ENCODE measurements around the gene CORO6.
"Not testable (repeated sequence)": the region's sequence is repeated elsewhere in the genome, so short reads cannot be mapped to it uniquely, and the experiment has no call there.

CORO6 gene

DNA sequence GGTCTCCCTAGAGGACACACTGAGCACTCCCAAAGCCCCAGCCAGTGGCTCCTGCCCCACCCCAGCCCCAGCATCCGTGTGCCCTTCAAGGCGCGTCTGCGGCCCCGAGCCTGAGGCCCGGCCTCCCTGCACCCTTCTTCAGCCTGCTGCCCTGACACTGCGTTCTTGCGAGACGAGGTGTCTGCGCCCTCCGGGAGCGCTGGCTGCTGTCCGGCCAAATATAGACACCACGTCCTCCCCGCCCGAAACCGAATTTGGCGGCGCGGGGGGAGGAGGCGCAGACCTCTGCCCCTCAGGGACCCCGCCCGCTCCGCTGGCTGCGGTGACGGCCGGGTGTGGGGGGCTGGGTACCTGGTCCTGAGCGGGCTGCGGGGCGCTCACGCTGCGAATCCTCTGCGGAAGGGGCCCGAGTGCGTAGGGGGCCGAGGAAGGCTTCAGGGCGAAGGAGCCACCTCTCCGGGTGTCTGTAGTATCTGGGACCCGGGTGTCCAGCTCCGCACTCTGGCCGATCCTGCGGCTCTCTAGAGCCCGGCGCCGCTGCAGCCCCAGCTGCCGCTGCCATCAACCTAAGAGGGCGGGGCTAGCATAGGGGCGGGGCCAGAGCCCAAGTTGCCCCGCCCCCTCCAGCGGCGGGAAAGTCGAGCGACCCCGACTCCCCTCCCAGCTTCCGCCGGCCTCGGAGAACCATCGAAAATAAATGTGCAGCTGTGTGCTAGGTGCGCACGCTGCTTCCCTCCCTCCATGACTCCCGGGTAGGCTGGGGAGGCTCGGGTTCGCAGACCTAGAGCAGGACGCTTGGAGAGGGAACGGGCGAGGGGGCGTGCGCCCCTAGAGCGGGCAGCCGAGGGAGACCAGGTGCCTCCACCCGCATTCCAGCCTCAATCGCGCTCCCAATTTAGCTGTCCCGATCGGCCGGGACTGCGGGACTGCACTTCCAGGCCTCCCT lies at the start of gene CORO6:
Gene CORO6, minus strand, starts transcription at position 576 of the 946 bp plus-strand sequence. CDS start 1,491 bp downstream, outside the sequence.
- DNase-seq (ENCODE audit: low spot score in 2 of 2), result peak; percentile 53 to 77
- peaks cover 35% of the 10 kb centered on the region for H3K36me3 Mint-ChIP-seq
- ATAC-seq, result peak; percentile 51
- no peaks in the 10 kb centered on the region for H3K9me3 Mint-ChIP-seq
- peaks cover 44% of the 10 kb centered on the region for H3K4me1 Mint-ChIP-seq
- H3K4me3 Mint-ChIP-seq, result peak within 1 kb of the TSS; percentile 72
- peak within 1 kb of the TSS; percentile 64 for H3K27ac Mint-ChIP-seq

DNA sequence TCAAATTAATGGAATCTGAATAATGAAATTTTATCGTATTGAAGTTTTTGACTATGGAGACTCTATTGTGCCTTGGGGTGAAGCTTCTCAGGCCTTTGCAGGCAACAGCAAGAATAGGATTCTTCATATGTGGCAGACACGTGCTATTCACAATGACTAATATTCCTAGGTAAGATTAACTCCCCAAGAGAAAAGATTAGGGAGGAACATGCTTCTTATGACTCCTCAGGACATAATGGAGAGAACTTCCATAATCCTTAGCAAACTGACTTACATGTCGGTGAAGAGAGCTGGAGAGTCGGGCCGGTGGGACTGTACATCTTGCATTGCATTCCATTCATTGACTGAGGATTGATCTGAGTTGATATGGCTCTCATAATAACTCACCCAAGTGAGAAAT lies 48.9 kb upstream of the CORO6 start:
- Mint-ChIP-seq H3K4me1 (no peaks in the 10 kb centered on the region), H3K27ac (peak overlapping the region; percentile 43), H3K4me3 (no peak overlapping the region), H3K36me3 (peaks cover 90% of the 10 kb centered on the region), H3K9me3 (no peaks in the 10 kb centered on the region)
- no peak for DNase-seq (ENCODE audit: low spot score in 2 of 2)
- no peak for ATAC-seq

DNA sequence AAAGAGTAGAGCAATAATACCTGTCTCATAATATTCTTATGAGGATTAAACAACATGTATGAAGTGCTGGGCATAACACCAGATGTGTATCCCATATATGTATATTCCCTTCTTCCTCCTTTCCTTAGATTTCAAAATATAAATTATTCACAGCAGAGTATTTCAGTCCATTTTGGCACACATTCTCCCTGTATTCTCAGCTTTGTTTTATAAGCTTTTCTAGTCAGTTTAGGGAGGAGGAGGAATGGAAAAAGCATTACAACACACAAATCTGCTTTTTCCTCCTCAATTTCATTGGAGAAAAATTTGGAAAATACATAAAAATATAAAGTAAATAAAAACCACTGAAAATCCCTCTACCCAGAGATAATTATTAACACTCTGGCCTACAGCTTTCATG lies 46.6 kb upstream of the CORO6 start:
- H3K9me3 Mint-ChIP-seq, result no peaks in the 10 kb centered on the region
- DNase-seq (ENCODE audit: low spot score in 2 of 2), result no peak
- H3K36me3 Mint-ChIP-seq, result peaks cover 90% of the 10 kb centered on the region
- H3K4me3 Mint-ChIP-seq, result no peak overlapping the region
- peaks cover 16% of the 10 kb centered on the region for H3K4me1 Mint-ChIP-seq
- ATAC-seq, result no peak
- H3K27ac Mint-ChIP-seq, result no peak overlapping the region

DNA sequence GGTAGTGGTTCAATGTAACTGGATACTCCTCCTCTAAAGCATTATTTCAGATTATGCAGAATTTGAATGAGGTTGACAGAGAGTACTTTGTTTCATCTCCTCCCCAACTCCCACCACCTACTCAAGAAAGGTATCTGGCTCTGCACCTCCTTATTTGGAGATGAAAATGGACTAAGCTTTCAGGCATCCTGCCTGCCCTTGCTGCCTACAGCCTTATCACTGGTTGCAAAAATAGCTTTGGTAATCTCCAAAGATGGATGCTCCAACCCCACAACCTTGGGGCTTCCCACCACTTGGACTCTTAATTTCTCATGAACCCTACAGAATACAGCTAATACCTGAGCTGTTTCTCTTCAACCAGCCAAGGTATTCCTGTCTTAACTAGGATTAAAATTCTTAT lies 45.3 kb upstream of the CORO6 start:
- Mint-ChIP-seq H3K4me1 (peaks cover 16% of the 10 kb centered on the region), H3K9me3 (no peaks in the 10 kb centered on the region), H3K27ac (peak overlapping the region; percentile 44)

DNA sequence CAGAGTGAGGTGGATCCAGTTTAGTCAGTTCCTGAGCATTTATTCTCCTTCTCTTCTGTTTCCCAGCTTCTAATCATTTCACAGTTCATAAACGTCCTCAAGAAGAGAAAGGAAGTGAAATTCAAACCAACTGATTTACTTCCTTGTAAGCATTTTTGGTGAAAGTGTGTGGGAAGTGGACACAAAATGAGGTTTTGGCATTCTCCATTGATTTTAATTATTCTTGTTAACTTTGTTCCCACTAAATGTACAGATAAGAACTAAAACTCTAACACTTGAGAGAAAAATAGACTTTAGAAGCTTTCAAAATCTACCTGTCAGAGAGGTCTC lies 42.7 kb upstream of the CORO6 start:
- peak overlapping the region; percentile 3 for H3K4me3 Mint-ChIP-seq
- no peak for ATAC-seq
- peak overlapping the region; percentile 83 for H3K27ac Mint-ChIP-seq
- H3K4me1 Mint-ChIP-seq, result peaks cover 22% of the 10 kb centered on the region
- peaks cover 93% of the 10 kb centered on the region for H3K36me3 Mint-ChIP-seq
- DNase-seq (ENCODE audit: low spot score in 2 of 2), result no peak
- no peaks in the 10 kb centered on the region for H3K9me3 Mint-ChIP-seq

More for the DNA sequence above, 45.3 kb upstream of the CORO6 start:
- H3K4me3 Mint-ChIP-seq, result no peak overlapping the region
- no peak for DNase-seq (ENCODE audit: low spot score in 2 of 2)
- peaks cover 91% of the 10 kb centered on the region for H3K36me3 Mint-ChIP-seq
- no peak for ATAC-seq

DNA sequence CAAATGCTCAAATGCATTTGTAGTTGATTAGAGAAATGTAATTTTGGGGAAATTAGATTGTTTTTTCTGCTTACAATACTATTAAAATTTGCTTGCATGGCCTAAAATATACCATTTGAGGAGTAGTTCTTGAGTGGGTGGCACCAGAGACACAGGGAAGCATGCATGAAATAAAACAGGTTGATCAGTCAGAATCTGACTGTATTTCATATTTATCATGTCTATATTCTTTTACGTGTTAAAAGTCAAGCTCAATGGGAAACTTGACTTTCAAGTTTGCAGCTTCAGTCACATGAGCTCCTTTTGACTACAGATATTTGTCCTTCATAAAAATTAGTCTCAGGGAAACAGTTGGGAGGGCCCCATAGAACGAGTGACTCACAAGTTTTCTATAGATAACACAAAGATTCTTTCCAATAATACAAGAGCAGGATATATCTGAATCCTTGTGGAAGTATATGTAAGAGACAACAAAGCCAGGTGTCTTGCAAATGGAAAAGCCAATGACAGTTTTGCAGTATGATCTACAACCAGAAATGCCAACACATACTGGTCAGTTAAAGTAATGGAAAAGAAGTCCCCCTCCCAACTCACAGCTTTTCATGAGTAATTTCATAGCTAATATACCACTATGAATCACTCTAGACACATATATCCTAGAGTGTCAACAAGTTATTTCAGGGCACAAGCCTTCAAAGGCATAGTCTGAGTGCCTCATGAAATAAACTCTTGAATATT lies 42.2 kb upstream of the CORO6 start:
- peaks cover 93% of the 10 kb centered on the region for H3K36me3 Mint-ChIP-seq
- ATAC-seq, result peak; percentile 98

DNA sequence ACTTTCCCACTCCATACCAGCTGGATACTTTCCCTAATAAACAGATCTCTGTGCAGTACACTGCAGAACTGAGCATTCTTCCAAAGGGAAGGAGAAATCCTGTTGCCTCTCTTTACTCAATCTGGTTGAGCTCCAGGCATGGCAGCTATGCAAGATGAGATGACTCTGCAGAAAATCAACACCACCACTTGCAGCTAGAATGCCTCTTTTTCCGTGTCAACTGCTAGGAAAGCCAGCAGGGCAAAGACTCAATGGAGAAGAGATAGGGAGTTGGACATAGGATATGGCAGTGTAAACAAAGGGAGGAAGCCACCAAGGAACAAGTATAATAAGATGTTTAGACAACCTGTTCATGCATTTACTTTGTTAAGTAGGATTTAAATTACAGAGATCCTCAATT lies 40.4 kb upstream of the CORO6 start:
- Mint-ChIP-seq H3K36me3 (peaks cover 93% of the 10 kb centered on the region), H3K9me3 (no peaks in the 10 kb centered on the region), H3K4me3 (no peak overlapping the region), H3K4me1 (peaks cover 22% of the 10 kb centered on the region), H3K27ac (peak overlapping the region; percentile 76)
- ATAC-seq, result no peak
- no peak for DNase-seq (ENCODE audit: low spot score in 2 of 2)

More for the DNA sequence above, 42.2 kb upstream of the CORO6 start:
- H3K4me1 Mint-ChIP-seq, result peaks cover 22% of the 10 kb centered on the region
- no peaks in the 10 kb centered on the region for H3K9me3 Mint-ChIP-seq
- DNase-seq (ENCODE audit: low spot score in 2 of 2), result no peak
- peak overlapping the region; percentile 83 for H3K27ac Mint-ChIP-seq
- peak overlapping the region; percentile 3 for H3K4me3 Mint-ChIP-seq

DNA sequence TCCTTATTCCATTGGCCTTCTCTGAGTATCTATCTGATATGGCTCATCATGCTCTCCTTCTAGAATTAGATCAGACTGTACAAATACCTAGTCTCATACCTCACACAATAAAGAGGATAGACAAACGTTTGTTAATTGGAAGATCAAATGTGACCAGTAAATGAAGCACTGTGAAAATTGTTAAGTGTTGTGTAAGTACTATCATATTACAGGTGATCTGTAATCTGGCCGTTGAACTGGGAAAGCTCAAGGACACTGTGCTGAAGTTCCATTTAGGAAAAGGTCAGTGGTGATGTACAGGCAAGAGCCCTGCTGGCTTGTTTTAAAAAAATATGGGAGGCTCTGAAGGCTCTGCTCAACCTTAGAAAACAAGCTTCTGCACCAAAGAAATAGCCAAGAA lies 38.5 kb upstream of the CORO6 start:
- no peak overlapping the region for H3K27ac Mint-ChIP-seq
- no peaks in the 10 kb centered on the region for H3K9me3 Mint-ChIP-seq

DNA sequence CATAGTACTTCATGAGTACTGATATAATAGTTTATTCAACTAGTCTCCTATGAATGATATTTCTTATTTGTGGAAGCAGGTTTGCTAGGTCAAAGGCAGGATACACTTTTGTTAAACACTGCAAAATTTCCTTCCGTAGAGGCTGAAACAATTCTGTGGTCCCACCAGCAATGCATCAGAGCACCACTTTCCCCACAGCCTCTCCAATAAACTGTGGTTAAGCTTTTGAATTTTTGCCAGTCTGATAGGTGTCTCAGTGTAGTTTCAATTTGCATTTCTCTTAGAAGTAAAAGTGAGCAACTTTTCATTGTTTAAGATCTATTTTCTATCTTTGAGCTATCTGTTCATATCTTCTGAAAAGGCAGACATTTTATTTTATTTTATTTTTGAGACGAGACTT lies 36.4 kb upstream of the CORO6 start:
- no peak overlapping the region for H3K27ac Mint-ChIP-seq
- DNase-seq (ENCODE audit: low spot score in 2 of 2) (no peak), ATAC-seq (peak; percentile 62)
- H3K9me3 Mint-ChIP-seq, result no peaks in the 10 kb centered on the region
- peaks cover 87% of the 10 kb centered on the region for H3K36me3 Mint-ChIP-seq
- no peak overlapping the region for H3K4me3 Mint-ChIP-seq
- peaks cover 6% of the 10 kb centered on the region for H3K4me1 Mint-ChIP-seq

More for the DNA sequence above, 38.5 kb upstream of the CORO6 start:
- Mint-ChIP-seq H3K4me1 (peaks cover 22% of the 10 kb centered on the region), H3K4me3 (no peak overlapping the region), H3K36me3 (peaks cover 92% of the 10 kb centered on the region)
- ATAC-seq (no peak), DNase-seq (ENCODE audit: low spot score in 2 of 2) (no peak)

DNA sequence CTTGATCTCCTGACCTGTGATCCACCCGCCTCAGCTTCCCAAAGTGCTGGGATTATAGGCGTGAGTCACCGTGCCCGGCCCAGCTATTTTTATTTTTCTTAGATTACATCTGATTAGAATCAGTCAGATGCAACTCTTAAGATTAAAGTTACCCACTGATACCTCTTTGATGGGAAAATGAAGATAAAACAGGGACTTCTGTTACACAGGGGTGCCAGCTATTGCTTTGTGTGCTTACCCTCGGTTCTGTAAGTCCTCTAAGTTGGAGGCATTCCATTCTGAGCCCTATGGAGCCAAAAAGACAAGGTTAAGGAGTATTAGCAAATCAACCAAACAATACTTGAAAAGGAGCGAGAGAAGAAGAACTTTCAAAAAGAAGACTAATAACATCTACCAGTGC lies 32.6 kb upstream of the CORO6 start:
- ATAC-seq, result no peak
- H3K4me3 Mint-ChIP-seq, result no peak overlapping the region
- H3K4me1 Mint-ChIP-seq, result no peaks in the 10 kb centered on the region
- H3K36me3 Mint-ChIP-seq, result peaks cover 85% of the 10 kb centered on the region
- H3K9me3 Mint-ChIP-seq, result no peaks in the 10 kb centered on the region
- DNase-seq (ENCODE audit: low spot score in 2 of 2), result no peak
- no peak overlapping the region for H3K27ac Mint-ChIP-seq

DNA sequence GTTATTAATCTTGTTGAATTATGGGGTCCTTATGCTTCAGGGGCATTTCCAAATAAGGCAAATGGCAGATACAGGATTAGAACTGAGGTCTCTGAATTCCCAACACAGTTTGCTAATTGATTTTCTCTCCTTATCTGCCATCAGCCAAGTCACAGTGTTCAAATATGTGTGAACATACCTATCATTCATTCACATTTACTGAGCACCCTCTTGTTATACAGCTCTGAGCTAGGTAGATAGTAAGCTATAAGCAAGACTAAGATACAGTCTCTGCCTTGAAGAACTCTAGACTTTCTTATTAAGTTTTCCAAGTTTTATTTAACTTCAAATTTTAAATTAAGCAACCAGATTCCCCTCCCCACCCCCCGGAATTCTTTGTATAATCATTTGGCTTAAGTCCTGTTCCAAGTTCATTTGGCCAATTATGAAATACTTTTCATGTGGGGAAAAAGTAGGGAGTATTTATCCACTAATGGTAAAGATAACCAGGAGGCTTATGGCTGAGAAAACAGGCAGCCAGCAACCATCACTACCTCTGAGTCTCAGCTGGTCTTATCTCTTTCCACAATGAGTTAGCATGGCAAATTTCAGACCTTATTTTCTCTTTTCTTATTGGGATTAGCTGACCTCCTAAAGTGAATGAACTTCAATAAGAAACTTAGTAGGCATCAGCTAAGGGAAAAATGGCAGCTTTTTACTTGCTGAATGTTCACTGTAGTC lies 31.4 kb upstream of the CORO6 start:
- H3K4me1 Mint-ChIP-seq, result no peaks in the 10 kb centered on the region
- DNase-seq (ENCODE audit: low spot score in 2 of 2), result no peak
- H3K9me3 Mint-ChIP-seq, result no peaks in the 10 kb centered on the region
- H3K4me3 Mint-ChIP-seq, result no peak overlapping the region
- no peak overlapping the region for H3K27ac Mint-ChIP-seq
- H3K36me3 Mint-ChIP-seq, result peaks cover 85% of the 10 kb centered on the region
- ATAC-seq, result no peak

DNA sequence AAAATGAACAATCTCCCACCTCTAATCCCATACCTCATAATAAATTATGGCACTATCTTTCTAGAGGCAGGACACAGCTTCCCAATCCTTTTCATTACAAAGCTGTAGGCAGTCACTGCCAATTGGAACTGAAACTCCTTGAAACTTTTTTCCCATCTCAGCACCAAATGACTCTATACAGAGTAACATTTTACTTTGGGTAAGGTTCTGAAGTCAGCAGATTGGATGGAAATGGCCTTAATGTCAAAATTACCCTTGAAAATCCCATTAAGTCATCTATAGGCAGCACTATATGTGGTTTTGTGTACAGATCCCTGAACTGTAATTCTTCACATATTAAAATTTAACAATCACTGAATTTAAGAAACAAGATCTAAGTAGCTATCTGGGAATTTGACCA lies 30.3 kb upstream of the CORO6 start:
- DNase-seq (ENCODE audit: low spot score in 2 of 2) (no peak), ATAC-seq (no peak)
- Mint-ChIP-seq H3K36me3 (peaks cover 85% of the 10 kb centered on the region), H3K9me3 (no peaks in the 10 kb centered on the region), H3K27ac (no peak overlapping the region), H3K4me1 (no peaks in the 10 kb centered on the region), H3K4me3 (no peak overlapping the region)

DNA sequence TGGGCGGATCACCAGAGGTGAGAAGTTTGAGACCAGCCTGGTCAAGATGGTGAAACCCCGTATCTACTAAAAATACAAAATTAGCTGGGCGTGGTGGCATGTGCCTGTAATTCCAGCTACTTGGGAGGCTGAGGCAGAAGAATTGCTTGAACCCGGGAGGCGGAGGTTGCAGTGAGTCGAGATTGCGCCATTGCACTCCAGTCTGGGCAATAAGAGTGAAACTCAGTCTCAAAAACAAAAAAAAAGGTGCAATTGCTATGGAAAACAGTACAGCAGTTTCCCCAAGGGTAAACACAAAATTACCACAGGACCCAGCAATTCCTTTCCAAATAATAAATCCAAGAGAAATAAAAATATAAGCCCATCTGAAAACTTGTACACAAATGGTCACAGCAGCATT lies 29.2 kb upstream of the CORO6 start:
- not testable (repeated sequence) for H3K9me3 Mint-ChIP-seq; H3K4me3 Mint-ChIP-seq; ATAC-seq; H3K27ac Mint-ChIP-seq; H3K4me1 Mint-ChIP-seq; DNase-seq (ENCODE audit: low spot score in 2 of 2)
- peaks cover 86% of the 10 kb centered on the region for H3K36me3 Mint-ChIP-seq

DNA sequence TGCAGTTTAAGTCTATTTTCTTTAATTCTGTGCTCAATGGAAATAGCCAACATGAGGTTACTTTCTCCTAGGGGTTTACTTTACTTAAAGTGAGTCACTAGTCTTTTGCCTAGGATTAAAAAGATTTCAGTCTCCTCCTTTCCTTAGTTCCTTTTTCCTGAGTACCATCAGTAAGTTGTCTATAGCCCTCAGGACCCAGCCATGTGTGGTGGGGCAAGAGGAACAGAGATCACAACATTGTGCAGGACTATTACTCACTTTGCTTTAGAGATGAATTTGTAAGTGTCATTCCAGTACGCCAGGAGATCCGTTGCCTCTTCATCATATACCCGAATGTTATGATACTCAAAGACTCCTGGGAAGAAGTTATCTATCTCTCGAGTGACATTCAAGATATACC lies 27.7 kb upstream of the CORO6 start:
- Mint-ChIP-seq H3K4me3 (no peak overlapping the region), H3K36me3 (peaks cover 86% of the 10 kb centered on the region), H3K9me3 (no peaks in the 10 kb centered on the region), H3K4me1 (peaks cover 5% of the 10 kb centered on the region), H3K27ac (peak overlapping the region; percentile 77)
- no peak for DNase-seq (ENCODE audit: low spot score in 2 of 2)
- no peak for ATAC-seq

DNA sequence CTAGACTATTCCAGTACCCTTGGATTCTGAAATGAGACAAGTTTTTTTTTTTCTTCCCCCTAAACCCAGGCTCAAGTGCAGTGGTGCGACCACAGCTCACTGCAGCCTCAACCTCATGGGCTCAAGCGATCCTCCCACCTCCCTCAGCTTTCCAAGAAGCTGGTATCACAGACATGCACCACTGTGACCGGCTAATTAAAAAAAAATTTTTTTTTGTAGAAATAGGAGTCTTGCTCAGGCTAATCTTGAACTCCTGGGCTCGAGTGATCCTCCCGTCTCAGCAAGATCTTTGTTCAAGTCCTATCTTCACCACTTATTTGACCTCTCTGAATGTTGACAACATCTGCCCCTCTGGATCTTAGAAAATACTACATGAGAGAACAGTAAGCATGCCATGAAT lies 26.6 kb upstream of the CORO6 start:
- Mint-ChIP-seq H3K36me3 (peaks cover 89% of the 10 kb centered on the region), H3K4me1 (peaks cover 10% of the 10 kb centered on the region), H3K4me3 (no peak overlapping the region)

More for the DNA sequence above, 26.6 kb upstream of the CORO6 start:
- DNase-seq (ENCODE audit: low spot score in 2 of 2) (no peak), ATAC-seq (no peak)
- peak overlapping the region; percentile 77 for H3K27ac Mint-ChIP-seq
- no peaks in the 10 kb centered on the region for H3K9me3 Mint-ChIP-seq

Measured in stimulated activated effector memory CD8-positive, alpha-beta T cell treated with anti-CD3 and anti-CD28 coated beads, Interleukin-12 subunit alpha, Interleukin-12 subunit beta, amount 100 ng/mL, for 72 hours (primary cell).